WI38 (cell line): ENCODE results near the gene SMPD2.

ENCODE experiments used
- H3K4me3 ChIP-seq: 2 replicates; pipeline ENCODE4 v1.5.1; 2011; ENCODE audit warnings: low read depth, mild to moderate bottlenecking, control low read depth, low read length
- CTCF ChIP-seq: IDR thresholded peaks from 2 replicates; pipeline ENCODE4 v1.5.1; 2012; ENCODE audit warnings: low read depth, mild to moderate bottlenecking, control low read depth, low read length

Gene SMPD2

GRCh38 chr6:109490713-109491112 is 50.2 kb downstream of the SMPD2 start:
- TF ChIP-seq CTCF: no peak

GRCh38 chr6:109491207-109491938 is 50.8 kb downstream of the SMPD2 start:
- no peak overlapping the region for H3K4me3 ChIP-seq

More at GRCh38 chr6:109490713-109491112, 50.2 kb downstream of the SMPD2 start:
- no peak overlapping the region for H3K4me3 ChIP-seq

More at GRCh38 chr6:109491207-109491938, 50.8 kb downstream of the SMPD2 start:
- TF ChIP-seq CTCF: no peak
